Measurements from ENCODE around the gene POC1A.

- no peak for TF ChIP-seq CTCF (conservative IDR thresholded peaks at IDR 0.05; ENCODE audit: low read depth, low read length)
- TF ChIP-seq EZH2 (IDR thresholded peaks at IDR 0.05; ENCODE audit: low read length, unreplicated experiment) = no peak
- TF ChIP-seq EZH2phosphoT487 (IDR thresholded peaks at IDR 0.05; ENCODE audit: borderline replicate concordance, low read length) = no peak
Observed at GRCh38 chr3:52196977-52197376, 42.8 kb upstream of the POC1A start.
